ENCODE measurements around the gene ASTN2. TPM values are rescaled to one million over a fixed set of nuclear protein-coding genes. Genes with fewer than 3 reads are reported as not detected.

Gene ASTN2
- total and polyA plus RNA-seq, 9 of the 15 experiments (the other 6 are each of a cell fraction or from before 2014, with no cell fraction given): 0.56 to 3.5 (median 1.9) TPM

GRCh38 chr9:116524778-116525470 lies 889.9 kb downstream of the ASTN2 start (continued):
- TF ChIP-seq ZNF518B (CRISPR knock-in tag; IDR thresholded peaks at IDR 0.05) (no peak), ZBTB12 (CRISPR knock-in tag; IDR thresholded peaks at IDR 0.05) (no peak)

- Histone ChIP-seq H3K9me3 (replicated peaks; ENCODE audit: control insufficient read depth, insufficient read depth, low read depth, low read length) (no peaks in the 10 kb centered on the region), H2AFZ (ENCODE audit: low read depth, low read length) (no peak overlapping the region), H3K9me1 (ENCODE audit: control insufficient read depth, insufficient read depth, low read length) (no peaks in the 10 kb centered on the region), H3K27me3 (ENCODE audit: control insufficient read depth in 2 of 2, insufficient read depth in 2 of 2, low read length in 2 of 2) (no peaks in the 10 kb centered on the region), H3K27ac (ENCODE audit: extremely low read depth, low read depth, low read length) (no peak overlapping the region), H4K20me1 (replicated peaks; ENCODE audit: control insufficient read depth, insufficient read depth, low read length) (no peaks in the 10 kb centered on the region), H3K4me2 (ENCODE audit: insufficient read depth, low read length) (no peak overlapping the region), H3K4me1 (replicated peaks in 1 of 2; ENCODE audit: control insufficient read depth in 2 of 2, insufficient read depth in 2 of 2, low read length in 2 of 2) (no peaks in the 10 kb centered on the region), H3K4me3 (no peak overlapping the region), H3K79me2 (ENCODE audit: control insufficient read depth, insufficient read depth, low read length) (no peaks in the 10 kb centered on the region), H3K9ac (ENCODE audit: insufficient read depth in 1 of 2, low read depth in 2 of 2, low read length in 2 of 2) (no peak overlapping the region), H3K36me3 (ENCODE audit: control insufficient read depth, insufficient read depth, low read length) (no peaks in the 10 kb centered on the region)
- FAIRE-seq (no peak), ATAC-seq (no peak), DNase-seq (ENCODE audit: extremely low read depth in 1 of 4, low spot score in 3 of 4) (no peak)
- intact Hi-C loops (cut with micrococcal nuclease): no loop called here
- ChIA-PET CTCF (ENCODE audit: low intra/inter-chr PET ratio) (no interaction called here), POLR2A (no interaction called here)
- in situ Hi-C loops (cut with MboI): no loop called here
- BruUV-seq (replicated peaks): no TSS peak
- 0% methylated on average over 2 of the region's 2 CpGs for WGBS (ENCODE audit: insufficient coverage, low coverage, missing lambda C conversion rate)
- TF ChIP-seq ZFP1 (CRISPR knock-in tag; IDR thresholded peaks at IDR 0.05): no peak
- TF ChIP-seq TFE3 (CRISPR knock-in tag; IDR thresholded peaks at IDR 0.05): peak; percentile 92
- no peak for TF ChIP-seq ATF2 (CRISPR knock-in tag; IDR thresholded peaks at IDR 0.05)
- TF ChIP-seq ZBTB1 (CRISPR knock-in tag; IDR thresholded peaks at IDR 0.05; ENCODE audit: borderline replicate concordance, low read depth): no peak
- TF ChIP-seq AFF4 (CRISPR knock-in tag; IDR thresholded peaks at IDR 0.05): no peak
Observed at GRCh38 chr9:116520218-116520617, 894.6 kb downstream of the ASTN2 start.

Measured in K562 (cell line).